ENCODE results near the gene USP1.

The USP1 gene

DNA sequence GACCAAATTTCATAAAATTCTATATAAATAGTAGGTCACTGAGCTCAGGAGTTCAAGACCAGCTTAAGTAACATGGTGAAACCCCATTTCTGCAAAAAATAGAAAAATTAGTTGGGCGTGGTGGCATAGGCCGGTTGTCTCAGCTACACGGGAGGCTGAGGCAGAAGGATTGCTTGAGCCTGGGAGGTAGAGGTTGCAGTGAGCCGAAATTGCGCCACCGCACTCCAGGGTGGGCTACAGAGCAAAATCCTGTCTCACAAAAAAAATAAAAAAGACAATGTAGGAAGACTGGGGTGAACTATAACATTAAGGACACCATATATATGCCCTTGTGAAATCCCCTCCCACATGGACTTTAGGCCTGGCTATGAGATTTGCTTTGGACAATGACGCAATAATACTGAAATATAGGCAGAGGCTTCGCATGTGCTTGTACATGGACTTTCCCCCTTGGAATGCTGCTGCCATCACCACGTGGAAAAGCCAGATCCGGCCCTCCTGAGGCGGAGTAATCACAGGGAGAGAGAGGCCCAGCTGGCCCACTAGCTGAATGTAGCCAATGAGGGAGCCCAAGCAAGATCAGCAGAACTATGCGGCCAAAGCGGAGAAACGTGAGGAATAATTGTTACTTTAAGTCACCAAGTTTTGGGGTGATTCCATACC lies 13.1 kb upstream of the USP1 start:
- POLR2A ChIA-PET, result no interaction called here
- CTCF ChIA-PET, result interaction anchor here (1.0 to 1.4 kb wide), 2 partner anchors 248 to 323 kb away, joined by 3 to 5 read pairs; no protein-coding TSS in a partner anchor
- TF ChIP-seq, protein P1, sequence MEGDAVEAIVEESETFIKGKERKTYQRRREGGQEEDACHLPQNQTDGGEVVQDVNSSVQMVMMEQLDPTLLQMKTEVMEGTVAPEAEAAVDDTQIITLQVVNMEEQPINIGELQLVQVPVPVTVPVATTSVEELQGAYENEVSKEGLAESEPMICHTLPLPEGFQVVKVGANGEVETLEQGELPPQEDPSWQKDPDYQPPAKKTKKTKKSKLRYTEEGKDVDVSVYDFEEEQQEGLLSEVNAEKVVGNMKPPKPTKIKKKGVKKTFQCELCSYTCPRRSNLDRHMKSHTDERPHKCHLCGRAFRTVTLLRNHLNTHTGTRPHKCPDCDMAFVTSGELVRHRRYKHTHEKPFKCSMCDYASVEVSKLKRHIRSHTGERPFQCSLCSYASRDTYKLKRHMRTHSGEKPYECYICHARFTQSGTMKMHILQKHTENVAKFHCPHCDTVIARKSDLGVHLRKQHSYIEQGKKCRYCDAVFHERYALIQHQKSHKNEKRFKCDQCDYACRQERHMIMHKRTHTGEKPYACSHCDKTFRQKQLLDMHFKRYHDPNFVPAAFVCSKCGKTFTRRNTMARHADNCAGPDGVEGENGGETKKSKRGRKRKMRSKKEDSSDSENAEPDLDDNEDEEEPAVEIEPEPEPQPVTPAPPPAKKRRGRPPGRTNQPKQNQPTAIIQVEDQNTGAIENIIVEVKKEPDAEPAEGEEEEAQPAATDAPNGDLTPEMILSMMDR (IDR thresholded peaks at IDR 0.05; ENCODE audit: insufficient read depth, low read length, missing control alignments), result no peak
- H3K4me3 ChIP-seq (ENCODE audit: low read depth, low read length), result no peak overlapping the region
- DNase-seq (ENCODE audit: low read depth, low spot score), result no peak

GRCh38 chr1:62424411-62424810 lies 12.4 kb upstream of the USP1 start:
- POLR2A ChIA-PET, result no interaction called here
- no peak for DNase-seq (ENCODE audit: low read depth, low spot score)

GRCh38 chr1:62425041-62425440 lies 11.8 kb upstream of the USP1 start:
- POLR2A ChIA-PET, result no interaction called here
- TF ChIP-seq, protein P1 (IDR thresholded peaks at IDR 0.05; ENCODE audit: insufficient read depth, low read length, missing control alignments), result no peak
- no peak for DNase-seq (ENCODE audit: low read depth, low spot score)

More at GRCh38 chr1:62424411-62424810, 12.4 kb upstream of the USP1 start:
- no peak overlapping the region for H3K4me3 ChIP-seq (ENCODE audit: low read depth, low read length)
- TF ChIP-seq, protein P1 (IDR thresholded peaks at IDR 0.05; ENCODE audit: insufficient read depth, low read length, missing control alignments), result no peak
- CTCF ChIA-PET, result no interaction called here

GRCh38 chr1:62426237-62426636 lies 10.6 kb upstream of the USP1 start:
- ChIA-PET POLR2A (no interaction called here), CTCF (interaction anchor here (1.3 kb wide), 1 partner anchor 250 kb away, joined by 4 read pairs; no protein-coding TSS in a partner anchor)

More at GRCh38 chr1:62425041-62425440, 11.8 kb upstream of the USP1 start:
- no peak overlapping the region for H3K4me3 ChIP-seq (ENCODE audit: low read depth, low read length)
- CTCF ChIA-PET, result no interaction called here

GRCh38 chr1:62426794-62427193 lies 10.1 kb upstream of the USP1 start:
- ChIA-PET CTCF (interaction anchor here (0.9 to 1.3 kb wide), 2 partner anchors 251 to 344 kb away, joined by 3 to 4 read pairs; no protein-coding TSS in a partner anchor), POLR2A (no interaction called here)
- no peak for DNase-seq (ENCODE audit: low read depth, low spot score)
- TF ChIP-seq, protein P1 (IDR thresholded peaks at IDR 0.05; ENCODE audit: insufficient read depth, low read length, missing control alignments), result no peak
- H3K4me3 ChIP-seq (ENCODE audit: low read depth, low read length), result no peak overlapping the region

More at GRCh38 chr1:62426237-62426636, 10.6 kb upstream of the USP1 start:
- TF ChIP-seq, protein P1 (IDR thresholded peaks at IDR 0.05; ENCODE audit: insufficient read depth, low read length, missing control alignments), result no peak
- no peak for DNase-seq (ENCODE audit: low read depth, low spot score)
- no peak overlapping the region for H3K4me3 ChIP-seq (ENCODE audit: low read depth, low read length)

DNA sequence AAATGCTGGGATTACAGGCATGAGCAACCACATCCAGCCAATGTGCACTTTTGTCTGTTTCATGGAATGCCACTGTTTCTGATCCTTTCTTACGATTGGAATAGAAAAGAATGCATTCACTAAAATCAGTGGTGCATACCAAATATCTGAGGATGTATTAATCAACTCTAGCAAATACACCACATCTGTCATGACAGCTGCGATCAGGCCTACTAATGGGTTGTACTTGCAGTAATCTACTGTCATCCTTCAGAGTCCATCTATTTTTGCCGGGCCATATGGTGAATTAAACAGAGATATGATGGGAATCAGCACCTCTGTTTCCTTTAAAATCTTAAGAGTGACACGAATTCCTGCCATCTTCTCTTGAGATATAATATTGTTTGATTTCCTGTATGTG lies 8.5 kb upstream of the USP1 start:
- ChIA-PET CTCF (no interaction called here), POLR2A (no interaction called here)
- TF ChIP-seq, protein P1 (IDR thresholded peaks at IDR 0.05; ENCODE audit: insufficient read depth, low read length, missing control alignments), result no peak
- no peak overlapping the region for H3K4me3 ChIP-seq (ENCODE audit: low read depth, low read length)
- no peak for DNase-seq (ENCODE audit: low read depth, low spot score)

Data from AG04449 (cell line).